Measurements from ENCODE around the gene BZW1.

BZW1 gene

GRCh38 chr2:200829258-200829655 is 17.5 kb downstream of the BZW1 start:
- DNase-seq (ENCODE audit: low read depth in 2 of 3, low spot score in 1 of 3), result no peak

- no peak for DNase-seq (ENCODE audit: low read depth in 2 of 3, low spot score in 1 of 3)
Measured at GRCh38 chr2:200834701-200835100, 23.0 kb downstream of the BZW1 start.

GRCh38 chr2:200839513-200839912 is 27.8 kb downstream of the BZW1 start:
- DNase-seq (ENCODE audit: low read depth in 2 of 3, low spot score in 1 of 3), result no peak

- DNase-seq (ENCODE audit: low read depth in 2 of 3, low spot score in 1 of 3), result no peak
Measured at GRCh38 chr2:200843993-200844948, 32.6 kb downstream of the BZW1 start.

- DNase-seq (ENCODE audit: low read depth in 2 of 3, low spot score in 1 of 3), result no peak
Measured at GRCh38 chr2:200845194-200845593, 33.5 kb downstream of the BZW1 start.

GRCh38 chr2:200845669-200846325 is 34.1 kb downstream of the BZW1 start:
- no peak for DNase-seq (ENCODE audit: low read depth in 2 of 3, low spot score in 1 of 3)

- DNase-seq (ENCODE audit: low read depth in 2 of 3, low spot score in 1 of 3), result no peak
Measured at GRCh38 chr2:200847269-200847668, 35.6 kb downstream of the BZW1 start.

GRCh38 chr2:200847939-200848338 is 36.2 kb downstream of the BZW1 start:
- DNase-seq (ENCODE audit: low read depth in 2 of 3, low spot score in 1 of 3), result no peak

- no peak for DNase-seq (ENCODE audit: low read depth in 2 of 3, low spot score in 1 of 3)
Measured at GRCh38 chr2:200850512-200851256, 39.0 kb downstream of the BZW1 start.

- no peak for DNase-seq (ENCODE audit: low read depth in 2 of 3, low spot score in 1 of 3)
Measured at GRCh38 chr2:200851398-200852248, 39.9 kb downstream of the BZW1 start.

GRCh38 chr2:200852605-200853004 is 40.9 kb downstream of the BZW1 start:
- DNase-seq (ENCODE audit: low read depth in 2 of 3, low spot score in 1 of 3), result no peak

GRCh38 chr2:200856806-200857205 is 45.1 kb downstream of the BZW1 start:
- DNase-seq (ENCODE audit: low read depth in 2 of 3, low spot score in 1 of 3), result no peak

- no peak for DNase-seq (ENCODE audit: low read depth in 2 of 3, low spot score in 1 of 3)
Measured at GRCh38 chr2:200860092-200860795, 48.5 kb downstream of the BZW1 start.

- no peak for DNase-seq (ENCODE audit: low read depth in 2 of 3, low spot score in 1 of 3)
Measured at GRCh38 chr2:200861617-200862155, 50.0 kb downstream of the BZW1 start.

- peak; percentile 41 to 73 (median 49) for DNase-seq (ENCODE audit: low read depth in 2 of 3, low spot score in 1 of 3)
Measured at GRCh38 chr2:200862532-200863000, 50.9 kb downstream of the BZW1 start.

- no peak for DNase-seq (ENCODE audit: low read depth in 2 of 3, low spot score in 1 of 3)
Measured at GRCh38 chr2:200863782-200864175, 52.1 kb downstream of the BZW1 start.

- peak; percentile 93 to 96 (median 94) for DNase-seq (ENCODE audit: low read depth in 2 of 3, low spot score in 1 of 3)
Measured at GRCh38 chr2:200864176-200865034, 52.7 kb downstream of the BZW1 start, which contains the start of gene CLK1. CLK1 (minus strand) TSS chr2:200864658; CDS start chr2:200861862, 2,796 bp downstream.

- no peak for DNase-seq (ENCODE audit: low read depth in 2 of 3, low spot score in 1 of 3)
Measured at GRCh38 chr2:200869014-200869413, 57.3 kb downstream of the BZW1 start.

GRCh38 chr2:200871151-200871550 is 59.4 kb downstream of the BZW1 start:
- DNase-seq (ENCODE audit: low read depth in 2 of 3, low spot score in 1 of 3), result no peak
